Measurements from ENCODE around the gene MAK. TPM values are rescaled to one million over a fixed set of nuclear protein-coding genes. Genes with fewer than 3 reads are reported as not detected.

Gene MAK
- total and polyA plus RNA-seq, 2 donors (not counting 1 experiment from before 2014, with no cell fraction given) = 0.04 TPM; not detected in 1

GRCh38 chr6:10740061-10740460 is 98.3 kb downstream of the MAK start:
- TF ChIP-seq CTCF (IDR thresholded peaks at IDR 0.05) = no peak
- no peak for TF ChIP-seq EZH2 (IDR thresholded peaks at IDR 0.05; ENCODE audit: borderline replicate concordance, insufficient read depth, low read depth, low read length, poor library complexity, severe bottlenecking)
- Histone ChIP-seq H3K79me2 (ENCODE audit: control insufficient read depth, insufficient read depth, low read length) (no peaks in the 10 kb centered on the region), H3K27me3 (replicated peaks in 1 of 4; ENCODE audit: control extremely low read depth in 1 of 4, control insufficient read depth in 3 of 4, insufficient read depth in 4 of 4, low read length in 3 of 4) (no peaks in the 10 kb centered on the region), H3K36me3 (replicated peaks in 1 of 2; ENCODE audit: control extremely low read depth in 1 of 2, control insufficient read depth in 1 of 2, extremely low read depth in 1 of 2, insufficient read depth in 2 of 2, low read length in 1 of 2) (no peaks in the 10 kb centered on the region), H3K27ac (ENCODE audit: low read length in 2 of 2) (no peak overlapping the region), H3K4me1 (ENCODE audit: control insufficient read depth in 2 of 2, insufficient read depth in 2 of 2, low read length in 2 of 2) (no peaks in the 10 kb centered on the region), H3K4me2 (replicated peaks; ENCODE audit: low read depth, low read length, poor library complexity, severe bottlenecking) (no peak overlapping the region), H3K9me3 (ENCODE audit: control extremely low read depth in 1 of 3, control insufficient read depth in 2 of 3, insufficient read depth in 1 of 3, low read length in 2 of 3) (no peaks in the 10 kb centered on the region), H2AFZ (ENCODE audit: insufficient read depth, low read depth, low read length, poor library complexity, severe bottlenecking) (no peak overlapping the region), H4K20me1 (ENCODE audit: control insufficient read depth, insufficient read depth, low read length, poor library complexity, severe bottlenecking) (no peaks in the 10 kb centered on the region), H3K9ac (ENCODE audit: low read length) (no peak overlapping the region), H3K4me3 (ENCODE audit: control extremely low read depth in 1 of 5, extremely low read depth in 1 of 5, insufficient read depth in 1 of 5, low read depth in 2 of 5, low read length in 4 of 5) (no peak overlapping the region)
- H3K4me1 Mint-ChIP-seq = no peaks in the 10 kb centered on the region
- H3K4me3 Mint-ChIP-seq = no peak overlapping the region
- intact Hi-C loops (cut with micrococcal nuclease) = no loop called here
- CTCF ChIA-PET = no interaction called here
- no peaks in the 10 kb centered on the region for H3K9me3 Mint-ChIP-seq (ENCODE audit: insufficient read depth)
- no peaks in the 10 kb centered on the region for H3K27me3 Mint-ChIP-seq
- DNase-seq = no peak
- POLR2A ChIA-PET = no interaction called here
- no peak for ATAC-seq (ENCODE audit: low read depth)
- H3K27ac Mint-ChIP-seq = no peak overlapping the region

GRCh38 chr6:10736731-10737130 is 101.6 kb downstream of the MAK start:
- intact Hi-C loops (cut with micrococcal nuclease) = no loop called here
- DNase-seq (no peak), ATAC-seq (ENCODE audit: low read depth) (no peak)
- H3K4me3 ChIP-seq (ENCODE audit: control extremely low read depth in 1 of 5, extremely low read depth in 1 of 5, insufficient read depth in 1 of 5, low read depth in 2 of 5, low read length in 4 of 5) = no peak overlapping the region
- Mint-ChIP-seq H3K27ac (no peak overlapping the region), H3K9me3 (ENCODE audit: insufficient read depth) (no peaks in the 10 kb centered on the region), H3K4me3 (no peak overlapping the region), H3K27me3 (no peaks in the 10 kb centered on the region), H3K4me1 (no peaks in the 10 kb centered on the region)
- no peaks in the 10 kb centered on the region for H3K36me3 ChIP-seq (replicated peaks in 1 of 2; ENCODE audit: control extremely low read depth in 1 of 2, control insufficient read depth in 1 of 2, extremely low read depth in 1 of 2, insufficient read depth in 2 of 2, low read length in 1 of 2)
- H3K79me2 ChIP-seq (ENCODE audit: control insufficient read depth, insufficient read depth, low read length) = no peaks in the 10 kb centered on the region
- POLR2A ChIA-PET = no interaction called here
- no CpG with 5 or more reads among the region's 2 CpGs for WGBS (ENCODE audit: insufficient coverage)
- H3K27ac ChIP-seq (ENCODE audit: low read length in 2 of 2) = no peak overlapping the region
- no peak overlapping the region for H2AFZ ChIP-seq (ENCODE audit: insufficient read depth, low read depth, low read length, poor library complexity, severe bottlenecking)
- no peak overlapping the region for H3K9ac ChIP-seq (ENCODE audit: low read length)
- no peak overlapping the region for H3K4me2 ChIP-seq (replicated peaks; ENCODE audit: low read depth, low read length, poor library complexity, severe bottlenecking)
- CTCF ChIA-PET = interaction anchor here (1.1 kb wide), 1 partner anchor 258 kb away, joined by 3 read pairs; no protein-coding TSS in a partner anchor
- no peak for TF ChIP-seq CTCF (IDR thresholded peaks at IDR 0.05)
- no peak for TF ChIP-seq EZH2 (IDR thresholded peaks at IDR 0.05; ENCODE audit: borderline replicate concordance, insufficient read depth, low read depth, low read length, poor library complexity, severe bottlenecking)
- H3K9me3 ChIP-seq (ENCODE audit: control extremely low read depth in 1 of 3, control insufficient read depth in 2 of 3, insufficient read depth in 1 of 3, low read length in 2 of 3) = no peaks in the 10 kb centered on the region
- H4K20me1 ChIP-seq (ENCODE audit: control insufficient read depth, insufficient read depth, low read length, poor library complexity, severe bottlenecking) = no peaks in the 10 kb centered on the region
- no peaks in the 10 kb centered on the region for H3K27me3 ChIP-seq (replicated peaks in 1 of 4; ENCODE audit: control extremely low read depth in 1 of 4, control insufficient read depth in 3 of 4, insufficient read depth in 4 of 4, low read length in 3 of 4)
- no peaks in the 10 kb centered on the region for H3K4me1 ChIP-seq (ENCODE audit: control insufficient read depth in 2 of 2, insufficient read depth in 2 of 2, low read length in 2 of 2)
